ENCODE measurements around the gene PMVK. TPM values are rescaled to one million over a fixed set of nuclear protein-coding genes. Genes with fewer than 3 reads are reported as not detected.

Gene PMVK
- total and polyA plus RNA-seq, 5 donors = 51.5 to 74.3 (median 64.3) TPM

DNA sequence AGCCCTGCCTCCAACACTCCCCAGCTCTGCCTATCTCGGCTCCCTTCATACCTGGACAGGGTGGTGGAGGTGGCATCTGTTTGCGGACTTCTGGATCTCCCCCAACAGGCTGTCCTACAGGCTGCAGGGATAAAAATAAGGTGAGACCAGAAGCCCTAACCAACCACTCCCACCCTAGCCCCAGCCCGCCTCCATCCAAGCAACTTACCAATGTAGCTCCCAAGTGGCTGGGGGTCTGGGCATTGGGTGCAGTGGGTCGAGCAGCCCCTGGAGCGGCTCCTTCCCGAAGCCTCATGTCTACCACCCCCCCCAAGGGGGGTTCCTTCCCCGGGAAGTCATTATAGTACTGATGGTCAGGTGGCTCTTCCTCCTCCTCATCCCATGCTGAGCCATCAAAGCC lies 29.6 kb upstream of the PMVK start:
- DNase-seq = no peak
- WGBS = 87% methylated on average over 7 of the region's 7 CpGs

GRCh38 chr1:154964359-154964758 lies 27.8 kb upstream of the PMVK start:
- ATAC-seq (no peak), DNase-seq (no peak)
- Histone ChIP-seq H3K9me3 (ENCODE audit: control insufficient read depth, low read length) (no peaks in the 10 kb centered on the region), H3K4me1 (ENCODE audit: control insufficient read depth, insufficient read depth, low read length) (peaks cover 4% of the 10 kb centered on the region), H3K27ac (ENCODE audit: low read length) (no peak overlapping the region), H3K27me3 (ENCODE audit: control insufficient read depth, insufficient read depth) (no peaks in the 10 kb centered on the region), H3K4me3 (ENCODE audit: low read length) (no peak overlapping the region)
- WGBS = 86% methylated on average over 6 of the region's 6 CpGs
- intact Hi-C loops (cut with DNase I) = loop anchor here in 2 of 4 donors (5.0 to 10.0 kb wide), 2 partner anchors 50 to 53 kb away; no protein-coding TSS in a partner anchor

More for the DNA sequence above, 29.6 kb upstream of the PMVK start:
- Histone ChIP-seq H3K4me3 (ENCODE audit: low read length) (no peak overlapping the region), H3K27me3 (ENCODE audit: control insufficient read depth, insufficient read depth) (no peaks in the 10 kb centered on the region), H3K4me1 (ENCODE audit: control insufficient read depth, insufficient read depth, low read length) (peaks cover 8% of the 10 kb centered on the region), H3K27ac (ENCODE audit: low read length) (no peak overlapping the region), H3K9me3 (ENCODE audit: control insufficient read depth, low read length) (no peaks in the 10 kb centered on the region)
- no peak for ATAC-seq
- intact Hi-C loops (cut with DNase I) = loop anchor here in 1 of 4 donors (10.0 kb wide), 1 partner anchor 49 kb away; no protein-coding TSS in a partner anchor

DNA sequence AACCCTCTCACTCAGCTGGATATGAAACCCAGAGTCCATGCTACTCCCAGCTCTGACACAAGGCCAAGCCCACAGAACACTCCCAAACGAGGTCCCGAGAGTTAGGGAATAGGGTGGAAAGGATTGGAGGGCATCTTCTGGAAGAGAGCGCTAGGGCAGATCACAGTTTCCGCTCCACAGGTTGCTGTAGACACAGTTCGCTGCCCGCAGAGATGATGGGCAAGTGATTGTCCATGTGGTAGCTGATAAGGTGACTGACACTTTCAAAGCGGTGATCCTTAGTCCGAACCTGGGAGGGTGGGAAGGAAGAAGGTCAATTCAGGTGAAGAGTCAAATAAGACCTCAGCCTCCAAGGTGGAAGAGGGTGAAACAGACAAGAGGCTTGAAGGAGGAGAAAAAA lies 27.1 kb upstream of the PMVK start:
- ATAC-seq = no peak
- 72% methylated on average over 8 of the region's 8 CpGs for WGBS
- DNase-seq = peak in 1 of 3 donors; percentile 40
- no peaks in the 10 kb centered on the region for H3K9me3 ChIP-seq (ENCODE audit: control insufficient read depth, low read length)
- H3K4me1 ChIP-seq (ENCODE audit: control insufficient read depth, insufficient read depth, low read length) = peaks cover 2% of the 10 kb centered on the region
- intact Hi-C loops (cut with DNase I) = loop anchor here in 2 of 4 donors (5.0 to 10.0 kb wide), 2 partner anchors 51 to 54 kb away; no protein-coding TSS in a partner anchor
- H3K4me3 ChIP-seq (ENCODE audit: low read length) = no peak overlapping the region
- H3K27ac ChIP-seq (ENCODE audit: low read length) = no peak overlapping the region
- H3K27me3 ChIP-seq (ENCODE audit: control insufficient read depth, insufficient read depth) = no peaks in the 10 kb centered on the region

DNA sequence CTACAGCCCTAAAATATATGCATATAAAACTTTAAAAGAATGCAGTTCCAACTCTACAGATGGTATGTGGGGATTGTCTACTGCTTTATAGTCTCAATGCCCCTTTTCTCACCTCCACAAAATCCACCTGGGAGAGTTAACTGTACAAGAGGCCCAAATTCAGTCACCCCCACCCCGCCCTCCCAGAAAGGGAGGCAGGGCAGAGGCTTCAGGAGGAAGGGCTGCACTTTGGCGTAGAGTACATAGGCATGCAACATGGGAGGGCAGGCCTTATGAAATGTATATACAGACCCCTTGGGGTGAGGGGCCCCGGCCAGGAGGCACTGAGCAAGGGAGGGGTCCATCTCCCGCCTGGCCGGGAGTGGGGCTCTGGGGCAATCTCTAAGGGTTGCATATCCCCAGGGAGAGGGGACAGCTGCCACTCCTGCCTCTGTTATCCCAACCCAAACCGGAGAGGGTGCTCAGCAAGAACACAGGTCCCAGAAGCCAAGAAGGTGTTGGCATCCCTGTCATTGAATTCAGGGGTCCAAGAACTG lies 26.3 kb upstream of the PMVK start:
- intact Hi-C loops (cut with DNase I) = loop anchor here in 2 of 4 donors (5.0 to 10.0 kb wide), 2 partner anchors 52 to 54 kb away; no protein-coding TSS in a partner anchor
- Histone ChIP-seq H3K27me3 (ENCODE audit: control insufficient read depth, insufficient read depth) (no peaks in the 10 kb centered on the region), H3K9me3 (ENCODE audit: control insufficient read depth, low read length) (no peaks in the 10 kb centered on the region), H3K27ac (ENCODE audit: low read length) (no peak overlapping the region), H3K4me3 (ENCODE audit: low read length) (no peak overlapping the region), H3K4me1 (ENCODE audit: control insufficient read depth, insufficient read depth, low read length) (peaks cover 2% of the 10 kb centered on the region)
- no peak for ATAC-seq
- 58% methylated on average over 6 of the region's 6 CpGs for WGBS
- peak in 2 of 3 donors; percentile 48 to 50 for DNase-seq

GRCh38 chr1:154962156-154962749 lies 25.7 kb upstream of the PMVK start:
- WGBS = 4% methylated on average over 25 of the region's 25 CpGs

GRCh38 chr1:154961207-154962155 lies 25.0 kb upstream of the PMVK start, which contains the start of gene PYGO2:
TSS of gene PYGO2 (minus strand) at chr1:154961782. CDS start at chr1:154961576, 206 bp downstream.
- Histone ChIP-seq H3K27ac (ENCODE audit: low read length) (peak within 1 kb of the TSS; percentile 99), H3K4me1 (ENCODE audit: control insufficient read depth, insufficient read depth, low read length) (peaks cover 2% of the 10 kb centered on the region), H3K9me3 (ENCODE audit: control insufficient read depth, low read length) (no peaks in the 10 kb centered on the region), H3K27me3 (ENCODE audit: control insufficient read depth, insufficient read depth) (no peaks in the 10 kb centered on the region), H3K4me3 (ENCODE audit: low read length) (peak within 1 kb of the TSS; percentile 68)
- DNase-seq (peak; percentile 86 to 94 (median 93)), ATAC-seq (peak; percentile 88 to 90)
- intact Hi-C loops (cut with DNase I) = loop anchor here in 2 of 4 donors (5.0 to 10.0 kb wide), 2 partner anchors 53 to 56 kb away; no protein-coding TSS in a partner anchor
- WGBS = under 1% methylated on average over 93 of the region's 93 CpGs

More at GRCh38 chr1:154962156-154962749, 25.7 kb upstream of the PMVK start:
- DNase-seq (peak in 2 of 3 donors; percentile 70 to 72), ATAC-seq (peak; percentile 5 to 11)
- Histone ChIP-seq H3K27ac (ENCODE audit: low read length) (peak overlapping the region; percentile 99), H3K4me1 (ENCODE audit: control insufficient read depth, insufficient read depth, low read length) (peaks cover 2% of the 10 kb centered on the region), H3K9me3 (ENCODE audit: control insufficient read depth, low read length) (no peaks in the 10 kb centered on the region), H3K4me3 (ENCODE audit: low read length) (peak overlapping the region; percentile 68), H3K27me3 (ENCODE audit: control insufficient read depth, insufficient read depth) (no peaks in the 10 kb centered on the region)
- intact Hi-C loops (cut with DNase I) = loop anchor here in 2 of 4 donors (5.0 to 10.0 kb wide), 2 partner anchors 53 to 55 kb away; no protein-coding TSS in a partner anchor

GRCh38 chr1:154960446-154961136 lies 24.1 kb upstream of the PMVK start:
- Histone ChIP-seq H3K27ac (ENCODE audit: low read length) (no peak overlapping the region), H3K4me3 (ENCODE audit: low read length) (peak overlapping the region; percentile 68), H3K9me3 (ENCODE audit: control insufficient read depth, low read length) (no peaks in the 10 kb centered on the region), H3K27me3 (ENCODE audit: control insufficient read depth, insufficient read depth) (no peaks in the 10 kb centered on the region), H3K4me1 (ENCODE audit: control insufficient read depth, insufficient read depth, low read length) (peaks cover 2% of the 10 kb centered on the region)
- ATAC-seq (no peak), DNase-seq (no peak)
- 30% methylated on average over 10 of the region's 10 CpGs for WGBS
- intact Hi-C loops (cut with DNase I) = loop anchor here in 2 of 4 donors (5.0 to 10.0 kb wide), 2 partner anchors 54 to 57 kb away; no protein-coding TSS in a partner anchor

DNA sequence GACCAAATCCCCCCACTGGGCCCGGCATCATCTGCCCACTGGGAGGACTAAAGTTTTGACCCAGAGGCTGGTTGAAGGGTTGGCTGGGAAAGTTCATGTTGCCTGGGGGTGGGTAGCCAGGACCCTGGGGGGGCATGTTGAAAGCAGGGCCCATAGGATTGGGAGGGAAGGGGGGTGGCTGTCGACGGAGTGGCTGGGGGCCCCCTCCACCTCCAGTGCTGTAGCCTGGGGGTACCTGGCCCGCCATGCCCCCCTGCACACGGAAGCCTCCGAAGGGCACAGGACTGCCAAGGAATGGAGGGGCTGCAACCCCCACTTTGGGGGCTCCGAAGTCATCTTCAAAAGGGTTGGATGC lies 22.9 kb upstream of the PMVK start:
- Histone ChIP-seq H3K9me3 (ENCODE audit: control insufficient read depth, low read length) (no peaks in the 10 kb centered on the region), H3K4me1 (ENCODE audit: control insufficient read depth, insufficient read depth, low read length) (peaks cover 9% of the 10 kb centered on the region), H3K27ac (ENCODE audit: low read length) (no peak overlapping the region), H3K27me3 (ENCODE audit: control insufficient read depth, insufficient read depth) (no peaks in the 10 kb centered on the region), H3K4me3 (ENCODE audit: low read length) (no peak overlapping the region)
- DNase-seq = peak in 2 of 3 donors; percentile 39 to 56
- 93% methylated on average over 7 of the region's 7 CpGs for WGBS
- ATAC-seq = no peak
- intact Hi-C loops (cut with DNase I) = loop anchor here in 1 of 4 donors (10.0 kb wide), 1 partner anchor 105 kb away; the partner anchor contains the start of gene EFNA4

- H3K27ac ChIP-seq (ENCODE audit: low read length) = no peak overlapping the region
- DNase-seq = peak in 2 of 3 donors; percentile 53 to 57
Observed at GRCh38 chr1:154958681-154959425, 22.3 kb upstream of the PMVK start.

More at GRCh38 chr1:154958681-154959425, 22.3 kb upstream of the PMVK start:
- intact Hi-C loops (cut with DNase I) = loop anchor here in 1 of 4 donors (10.0 kb wide), 1 partner anchor 106 kb away; the partner anchor contains the start of gene EFNA4
- no peak for ATAC-seq
- Histone ChIP-seq H3K4me1 (ENCODE audit: control insufficient read depth, insufficient read depth, low read length) (peaks cover 13% of the 10 kb centered on the region), H3K4me3 (ENCODE audit: low read length) (no peak overlapping the region), H3K27me3 (ENCODE audit: control insufficient read depth, insufficient read depth) (no peaks in the 10 kb centered on the region), H3K9me3 (ENCODE audit: control insufficient read depth, low read length) (no peaks in the 10 kb centered on the region)
- WGBS = 91% methylated on average over 16 of the region's 16 CpGs

Data from right cardiac atrium (tissue), 5 donors.